HG02943 (cell line): Measurements from ENCODE around the gene ZBTB4.
"Not testable (repeated sequence)": the region's sequence is repeated elsewhere in the genome, so short reads cannot be mapped to it uniquely, and the experiment has no call there.

Source experiments
- ATAC-seq: cut with Tn5 transposase; IDR thresholded peaks from one replicate; pipeline ENCODE4 v1.9.1; 2021; ENCODE audit warnings: mild to moderate bottlenecking, low read depth, moderate library complexity; ENCODE audit not compliant: unreplicated experiment

The ZBTB4 gene

GRCh38 chr17:7495906-7496434, 16.5 kb upstream of the ZBTB4 start:
- ATAC-seq, result no peak

DNA sequence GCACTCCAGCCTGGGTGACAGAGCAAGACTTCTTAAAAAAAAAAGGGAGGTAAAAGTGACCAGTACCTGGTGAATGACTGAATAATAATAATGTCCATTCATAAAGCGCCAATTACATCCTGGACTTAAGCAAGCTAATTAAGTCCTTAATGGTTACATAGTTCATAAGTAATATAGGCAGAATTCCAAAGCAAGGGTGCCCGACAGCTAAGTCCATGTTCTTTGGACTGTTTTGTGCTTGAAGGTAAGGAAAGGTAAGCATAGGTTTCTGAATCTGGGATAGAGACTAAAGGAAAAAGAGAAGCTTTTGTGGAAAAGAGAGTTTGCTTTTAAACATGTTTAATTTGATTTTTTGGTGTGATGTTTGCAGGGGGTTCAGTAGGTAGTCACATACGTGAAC, 14.5 kb upstream of the ZBTB4 start:
- ATAC-seq, result no peak

DNA sequence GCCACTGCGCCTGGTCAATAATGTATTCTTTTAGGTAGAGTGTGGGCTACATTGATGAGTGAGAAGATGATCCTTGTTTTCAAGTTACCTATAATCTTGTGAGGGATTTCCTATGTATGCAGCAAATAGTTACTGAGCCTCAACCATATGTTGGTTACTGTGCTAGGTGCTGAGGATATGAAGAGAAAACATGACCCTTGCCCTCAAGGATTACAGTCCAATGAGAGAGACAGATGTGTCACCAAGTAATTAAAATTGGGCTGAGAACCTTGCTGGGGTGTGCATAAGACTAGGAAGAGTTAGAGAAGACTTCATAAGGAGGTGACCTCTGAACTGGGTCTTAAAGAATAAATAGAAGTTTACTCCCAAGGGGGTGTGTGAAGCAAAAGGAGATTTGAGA, 12.2 kb upstream of the ZBTB4 start:
- no peak for ATAC-seq

DNA sequence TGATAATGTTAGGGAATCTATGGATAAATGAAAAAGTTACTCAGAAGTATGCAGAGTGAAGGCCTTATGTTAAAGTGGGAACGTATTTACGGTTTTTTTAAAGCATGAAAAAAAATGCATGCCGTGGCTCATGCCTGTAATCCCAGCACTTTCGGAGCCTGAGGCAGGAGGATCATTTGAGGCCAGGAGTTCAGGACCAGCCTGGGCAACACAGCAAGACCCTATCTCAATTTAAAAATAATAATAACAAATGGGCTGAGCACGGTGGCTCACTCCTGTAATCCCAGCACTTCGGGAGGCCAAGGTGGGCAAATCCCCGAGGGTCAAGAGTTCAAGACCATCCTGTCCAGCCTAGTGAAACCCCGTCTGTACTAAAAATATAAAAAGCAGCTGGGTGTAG, 10.7 kb upstream of the ZBTB4 start:
- no peak for ATAC-seq

DNA sequence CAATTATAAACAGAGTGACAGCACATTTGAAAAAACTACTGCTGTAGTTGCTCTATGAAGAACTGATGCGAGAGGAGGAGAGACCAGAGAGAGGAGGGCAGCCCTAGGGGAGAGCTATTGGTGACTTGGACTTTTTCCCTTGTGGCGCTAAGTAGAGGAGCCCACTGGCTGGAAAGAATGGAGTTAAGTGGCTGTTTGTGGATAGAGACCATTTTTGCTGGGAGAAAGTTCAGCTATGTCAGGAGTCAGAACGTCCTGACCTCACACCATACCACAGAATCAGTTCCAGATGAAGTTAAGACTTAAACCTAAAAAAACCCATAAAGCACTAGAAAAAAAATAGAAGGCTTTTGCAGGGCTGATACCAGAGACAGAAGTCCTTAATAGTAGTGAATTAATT, 6.8 kb upstream of the ZBTB4 start:
- no peak for ATAC-seq

- no peak for ATAC-seq
These were observed 5.5 kb upstream of the ZBTB4 start for GRCh38 chr17:7484919-7485377.

DNA sequence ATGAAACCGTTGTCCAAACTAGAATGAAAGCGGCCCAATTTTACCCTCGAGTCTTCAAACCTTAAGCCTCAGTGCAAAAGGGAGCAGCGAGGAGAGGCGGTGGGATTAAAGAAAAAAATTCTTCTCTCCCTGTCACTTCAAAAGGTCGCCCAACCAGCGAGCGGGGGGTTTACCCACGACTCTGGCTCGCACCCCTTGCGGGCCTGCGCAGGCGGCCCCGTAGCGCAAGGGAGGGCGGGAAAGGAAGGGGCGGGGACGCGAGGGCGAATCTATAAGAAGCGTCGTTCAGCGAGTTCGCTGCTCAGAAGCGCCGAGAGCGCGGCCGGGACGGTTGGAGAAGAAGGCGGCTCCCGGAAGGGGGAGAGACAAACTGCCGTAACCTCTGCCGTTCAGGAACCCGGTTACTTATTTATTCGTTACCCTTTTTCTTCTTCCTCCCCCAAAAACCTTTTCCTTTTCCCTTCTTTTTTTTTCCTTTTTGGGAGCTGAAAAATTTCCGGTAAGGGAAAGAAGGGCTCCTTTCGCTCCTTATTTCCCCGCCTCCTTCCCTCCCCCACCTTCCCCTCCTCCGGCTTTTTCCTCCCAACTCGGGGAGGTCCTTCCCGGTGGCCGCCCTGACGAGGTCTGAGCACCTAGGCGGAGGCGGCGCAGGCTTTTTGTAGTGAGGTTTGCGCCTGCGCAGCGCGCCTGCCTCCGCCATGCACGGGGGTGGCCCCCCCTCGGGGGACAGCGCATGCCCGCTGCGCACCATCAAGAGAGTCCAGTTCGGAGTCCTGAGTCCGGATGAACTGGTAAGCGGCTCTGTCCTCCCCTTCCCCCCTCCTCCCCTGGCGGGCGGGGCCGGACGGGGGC, 4.9 kb upstream of the ZBTB4 start, which contains the start of gene POLR2A:
Gene POLR2A (plus strand): TSS at position 300 of the 852 bp plus-strand sequence.
- ATAC-seq, result peak; percentile 63

GRCh38 chr17:7483255-7484066, 4.0 kb upstream of the ZBTB4 start:
- peak; percentile 34 for ATAC-seq

GRCh38 chr17:7482742-7483088, 3.3 kb upstream of the ZBTB4 start:
- ATAC-seq, result not testable (repeated sequence)

- ATAC-seq, result not testable (repeated sequence)
These were observed 2.7 kb upstream of the ZBTB4 start for GRCh38 chr17:7481842-7482741.

- ATAC-seq, result not testable (repeated sequence)
These were observed 1.8 kb upstream of the ZBTB4 start, which contains the start of gene SLC35G6 for GRCh38 chr17:7481275-7481674. Gene SLC35G6 (plus strand): TSS chr17:7481446. CDS start chr17:7481517, 71 bp downstream.

- ATAC-seq, result no peak
These were observed 606 bp upstream of the ZBTB4 start for GRCh38 chr17:7480089-7480384.

GRCh38 chr17:7478276-7479212, 887 bp downstream of the ZBTB4 start:
- no peak for ATAC-seq

DNA sequence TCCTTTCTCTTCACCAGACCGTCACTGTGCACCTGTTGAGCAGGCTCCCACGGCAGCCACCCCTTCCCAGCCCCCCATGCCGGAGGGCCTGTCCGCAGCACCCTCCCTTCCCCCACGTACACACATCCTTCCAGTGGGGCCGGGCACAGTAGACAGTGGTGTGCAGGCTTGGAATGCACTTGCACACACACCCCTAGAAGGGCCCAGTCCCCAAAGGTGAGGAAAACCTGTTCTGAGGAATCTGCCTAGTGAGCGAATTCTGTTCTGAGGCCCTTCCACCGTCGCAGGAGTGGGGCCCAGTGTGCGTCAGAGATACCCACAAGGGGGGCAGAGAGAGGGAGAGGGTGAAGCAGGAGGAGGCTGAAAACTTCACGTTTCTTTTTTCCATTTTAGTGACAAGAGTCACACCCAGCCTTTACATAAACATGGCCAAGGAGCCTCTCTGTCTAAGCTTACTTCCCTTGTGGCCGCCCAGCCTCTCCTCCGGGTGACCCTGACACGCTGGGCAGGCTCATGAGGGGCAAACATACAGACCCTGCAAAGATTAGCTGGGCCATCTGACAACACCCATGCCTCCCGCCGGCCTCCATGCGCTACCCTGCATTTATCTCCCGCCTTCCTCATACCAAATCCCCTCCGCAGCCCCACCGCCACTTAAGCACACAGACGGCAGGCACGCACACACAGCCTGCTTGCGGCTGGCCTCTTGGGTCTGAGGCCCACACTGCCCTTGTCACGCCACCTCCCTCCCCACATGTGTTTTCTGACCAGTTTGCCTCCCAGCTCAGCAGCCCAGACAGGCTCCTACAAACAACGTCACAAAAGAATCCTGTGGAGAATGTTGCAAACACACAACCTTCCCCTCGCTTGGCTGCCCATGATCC, 1.8 kb downstream of the ZBTB4 start:
- no peak for ATAC-seq

DNA sequence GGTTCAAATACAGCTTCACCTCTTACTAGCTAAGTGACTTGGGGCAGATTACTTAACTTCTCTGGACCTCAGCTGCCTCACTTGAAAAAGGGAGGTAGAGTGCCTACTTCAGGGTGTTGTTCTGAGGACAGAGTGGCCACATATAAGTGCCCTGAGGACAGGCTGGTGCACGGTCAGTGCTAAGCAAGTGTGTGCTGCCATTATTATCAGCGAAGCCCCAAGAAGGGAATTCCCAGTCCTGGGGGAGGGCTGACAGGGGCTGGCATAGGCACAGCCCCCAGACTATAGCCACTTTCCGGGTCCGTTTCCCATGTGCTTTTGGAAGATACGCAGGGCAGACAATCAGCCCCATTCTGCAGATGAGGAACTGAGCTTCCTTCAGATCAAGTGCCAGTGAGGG, 2.5 kb downstream of the ZBTB4 start:
- no peak for ATAC-seq

DNA sequence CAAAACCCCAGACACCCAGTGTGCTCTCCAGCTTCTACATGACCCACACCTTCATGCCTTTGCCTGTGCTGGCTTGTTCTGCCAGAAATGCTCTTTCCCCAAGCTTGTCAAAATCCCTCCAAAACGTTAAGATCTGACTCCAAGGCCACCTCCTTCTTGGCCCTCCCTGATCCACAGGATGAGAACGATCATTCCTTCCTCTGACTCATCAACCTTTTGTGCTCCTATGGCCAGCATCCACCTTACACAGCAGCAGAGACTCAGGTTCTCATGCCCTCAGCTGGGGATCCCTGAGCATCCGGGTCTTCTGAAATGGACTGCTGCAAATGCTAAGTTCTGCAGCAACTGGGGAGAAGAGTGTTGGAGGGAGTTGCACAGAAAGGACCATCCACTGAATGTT, 2.9 kb downstream of the ZBTB4 start:
- no peak for ATAC-seq

- no peak for ATAC-seq
These were observed 3.5 kb downstream of the ZBTB4 start for GRCh38 chr17:7475764-7476422.

DNA sequence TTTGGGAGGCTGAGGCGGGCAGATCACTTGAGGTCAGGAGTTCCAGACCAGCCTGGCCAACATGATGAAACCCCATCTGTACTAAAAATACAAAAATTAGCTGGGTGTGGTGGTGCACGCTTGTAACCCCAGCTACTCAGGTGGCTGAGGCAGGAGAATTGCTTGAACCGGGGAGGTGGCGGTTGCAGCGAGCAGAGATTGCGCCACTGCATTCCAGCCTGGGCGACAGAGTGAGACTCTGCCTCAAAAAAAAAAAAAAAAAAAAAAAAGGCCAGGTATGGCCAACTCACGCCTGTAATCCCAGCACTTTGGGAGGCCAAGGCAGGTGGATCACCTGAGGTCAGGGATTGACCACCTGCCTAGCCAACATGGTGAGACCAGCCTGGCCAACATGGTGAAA, 4.7 kb downstream of the ZBTB4 start:
- ATAC-seq, result not testable (repeated sequence)
